Endodermal cell (in vitro differentiated cells): Measurements from ENCODE around the gene NRDC. TPM values are rescaled to one million over a fixed set of nuclear protein-coding genes. Genes with fewer than 3 reads are reported as not detected.

Experiments
- DNase-seq: peaks from one replicate; pipeline ENCODE4 v3.0.0-alpha.2; 2017
- H3K27ac ChIP-seq: 2 replicates; pipeline ENCODE4 v1.5.1; 2013; ENCODE audit warnings: mild to moderate bottlenecking, low read depth, low read length, moderate library complexity
- H3K27me3 ChIP-seq: 2 replicates; pipeline ENCODE4 v1.6.1; 2013; ENCODE audit warnings: mild to moderate bottlenecking, low read length, moderate library complexity; ENCODE audit not compliant: insufficient read depth, control insufficient read depth, poor library complexity, severe bottlenecking
- H3K36me3 ChIP-seq: 2 replicates; pipeline ENCODE4 v1.7.0; 2013; ENCODE audit warnings: mild to moderate bottlenecking, low read length, moderate library complexity; ENCODE audit not compliant: control insufficient read depth, insufficient read depth
- H3K4me1 ChIP-seq: one replicate; pipeline ENCODE4 v1.7.0; 2013; ENCODE audit warnings: low read length; ENCODE audit not compliant: control insufficient read depth, insufficient read depth
- H3K4me3 ChIP-seq: 2 replicates; pipeline ENCODE4 v1.5.1; 2013; ENCODE audit warnings: mild to moderate bottlenecking, low read length, moderate library complexity
- H3K9ac ChIP-seq: 2 replicates; pipeline ENCODE4 v1.6.1; 2013; ENCODE audit warnings: mild to moderate bottlenecking, low read length, moderate library complexity; ENCODE audit not compliant: poor library complexity, severe bottlenecking; ENCODE audit errors: extremely low read depth
- H3K9me3 ChIP-seq: 2 replicates; pipeline ENCODE4 v1.6.1; 2013; ENCODE audit warnings: mild to moderate bottlenecking, low read length, moderate library complexity; ENCODE audit not compliant: control insufficient read depth
- H3K27ac Mint-ChIP-seq: 2 replicates; pipeline ENCODE4 v1.8.0; 2020; ENCODE audit warnings: mixed read lengths
- H3K27me3 Mint-ChIP-seq: 2 replicates; pipeline ENCODE4 v1.8.0; 2021; ENCODE audit warnings: mild to moderate bottlenecking, mixed read lengths; ENCODE audit not compliant: insufficient read depth
- H3K36me3 Mint-ChIP-seq: 2 replicates; pipeline ENCODE4 v1.8.0; 2020; ENCODE audit warnings: low read depth, mixed read lengths
- H3K4me1 Mint-ChIP-seq: 2 replicates; pipeline ENCODE4 v1.8.0; 2020; ENCODE audit warnings: mixed read lengths
- H3K4me3 Mint-ChIP-seq: 2 replicates; pipeline ENCODE4 v1.8.0; 2020; ENCODE audit warnings: mild to moderate bottlenecking, moderate library complexity, mixed read lengths
- H3K9me3 Mint-ChIP-seq: 2 replicates; pipeline ENCODE4 v1.8.0; 2020; ENCODE audit warnings: mild to moderate bottlenecking, mixed read lengths
- WGBS, 2 experiments: methylation state at CpG; one replicate each; pipeline versions ENCODE4 v1.1.5 to v1.1.7; 2013; ENCODE audit warnings: missing lambda C conversion rate in 2 of 2, mixed read lengths in 1 of 2; ENCODE audit not compliant: insufficient coverage in 1 of 2, insufficient read length in 1 of 2; 5-methylcytosine and 5-hydroxymethylcytosine counted together
- total RNA-seq, 2 donors: library from RNA; stranded (reverse); fragmentation: NEBNext Ultra II Directional in 1 of 2; extraction: Animal tissue kit (Norgen Biotek cat#: 25700) in 1 of 2; gene quantifications; 2 replicates in 1 of 2; 3 replicates in 1 of 2; pipeline ENCODE4 v1.2.1, GENCODE V29; 2021
- TF ChIP-seq, protein P1 (sequence below): fragments of 200-600 bp; sonication (generic); conservative IDR thresholded peaks from 2 replicates; pipeline ENCODE4 v1.5.0; 2021; ENCODE audit warnings: antibody characterized with exemption, mild to moderate bottlenecking

Gene NRDC
- total RNA-seq, 2 donors from 2014 or later = 160 to 202 TPM

DNA sequence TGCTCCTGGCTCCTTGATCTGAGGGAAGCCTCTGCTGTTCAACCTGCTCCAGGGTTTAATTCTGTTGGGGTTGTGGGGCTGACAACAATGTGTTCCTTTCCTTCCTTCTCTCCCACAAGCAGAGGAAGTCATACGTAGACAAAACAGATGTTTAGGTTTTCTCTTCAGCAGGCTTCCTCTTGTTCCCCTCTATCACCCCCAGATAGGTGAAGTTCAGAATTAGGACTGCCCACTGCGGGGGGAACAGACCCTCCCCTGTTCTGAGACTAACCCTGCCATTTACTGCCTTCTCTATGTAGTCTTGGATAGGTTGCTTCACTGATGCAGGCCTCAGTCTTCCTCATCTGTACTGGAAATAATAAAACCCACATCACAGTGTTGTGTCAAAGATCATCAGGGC, 30.0 kb upstream of the NRDC start:
- Mint-ChIP-seq H3K27me3 (no peaks in the 10 kb centered on the region), H3K9me3 (peaks cover 12% of the 10 kb centered on the region), H3K4me3 (no peak overlapping the region), H3K4me1 (peaks cover 18% of the 10 kb centered on the region), H3K36me3 (peaks cover 29% of the 10 kb centered on the region), H3K27ac (no peak overlapping the region)
- WGBS, 2 experiments = 89 to 100% methylated on average over 1 to 2 of the region's 2 CpGs
- H3K27ac ChIP-seq = no peak overlapping the region
- TF ChIP-seq, protein P1, sequence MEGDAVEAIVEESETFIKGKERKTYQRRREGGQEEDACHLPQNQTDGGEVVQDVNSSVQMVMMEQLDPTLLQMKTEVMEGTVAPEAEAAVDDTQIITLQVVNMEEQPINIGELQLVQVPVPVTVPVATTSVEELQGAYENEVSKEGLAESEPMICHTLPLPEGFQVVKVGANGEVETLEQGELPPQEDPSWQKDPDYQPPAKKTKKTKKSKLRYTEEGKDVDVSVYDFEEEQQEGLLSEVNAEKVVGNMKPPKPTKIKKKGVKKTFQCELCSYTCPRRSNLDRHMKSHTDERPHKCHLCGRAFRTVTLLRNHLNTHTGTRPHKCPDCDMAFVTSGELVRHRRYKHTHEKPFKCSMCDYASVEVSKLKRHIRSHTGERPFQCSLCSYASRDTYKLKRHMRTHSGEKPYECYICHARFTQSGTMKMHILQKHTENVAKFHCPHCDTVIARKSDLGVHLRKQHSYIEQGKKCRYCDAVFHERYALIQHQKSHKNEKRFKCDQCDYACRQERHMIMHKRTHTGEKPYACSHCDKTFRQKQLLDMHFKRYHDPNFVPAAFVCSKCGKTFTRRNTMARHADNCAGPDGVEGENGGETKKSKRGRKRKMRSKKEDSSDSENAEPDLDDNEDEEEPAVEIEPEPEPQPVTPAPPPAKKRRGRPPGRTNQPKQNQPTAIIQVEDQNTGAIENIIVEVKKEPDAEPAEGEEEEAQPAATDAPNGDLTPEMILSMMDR = no peak
- H3K36me3 ChIP-seq = no peaks in the 10 kb centered on the region
- no peaks in the 10 kb centered on the region for H3K4me1 ChIP-seq
- no peaks in the 10 kb centered on the region for H3K9me3 ChIP-seq
- DNase-seq = no peak
- no peak overlapping the region for H3K9ac ChIP-seq
- no peaks in the 10 kb centered on the region for H3K27me3 ChIP-seq
- no peak overlapping the region for H3K4me3 ChIP-seq

DNA sequence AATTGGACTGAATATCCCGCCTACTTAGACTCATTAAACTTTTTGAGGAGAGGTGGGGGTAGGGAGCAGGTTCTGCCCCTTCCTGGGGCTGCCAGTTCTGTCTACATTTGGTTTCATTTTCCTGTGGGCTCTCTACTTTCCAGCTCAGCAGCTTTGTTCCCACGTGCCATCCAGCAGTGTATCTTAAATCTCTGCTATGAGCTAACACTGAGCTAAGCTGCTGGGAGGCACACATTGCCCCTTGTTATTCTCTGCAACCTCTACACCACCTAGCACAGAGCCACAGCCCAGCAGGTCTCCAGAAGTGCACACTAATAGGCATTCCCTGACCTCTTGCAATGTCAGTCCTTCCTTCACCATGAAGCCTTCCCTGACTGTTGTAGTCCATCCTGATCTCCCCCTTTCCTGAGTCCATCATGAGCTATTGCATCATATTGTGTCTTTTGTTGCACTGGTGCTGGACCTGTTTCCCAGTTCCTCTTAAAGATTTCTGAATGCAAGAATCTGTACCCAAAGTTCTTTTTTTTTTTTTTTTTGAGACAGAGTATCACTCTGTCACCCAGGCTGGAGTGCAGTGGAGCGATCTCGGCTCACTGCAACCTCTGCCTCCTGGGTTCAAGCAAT, 28.7 kb upstream of the NRDC start:
- Histone ChIP-seq H3K4me1 (no peaks in the 10 kb centered on the region), H3K9me3 (no peaks in the 10 kb centered on the region), H3K36me3 (no peaks in the 10 kb centered on the region), H3K27me3 (no peaks in the 10 kb centered on the region), H3K9ac (no peak overlapping the region), H3K27ac (no peak overlapping the region), H3K4me3 (no peak overlapping the region)
- H3K4me3 Mint-ChIP-seq = no peak overlapping the region
- H3K9me3 Mint-ChIP-seq = peaks cover 12% of the 10 kb centered on the region
- 87 to 100% methylated on average over 1 to 4 of the region's 4 CpGs for WGBS, 2 experiments
- DNase-seq = no peak
- no peaks in the 10 kb centered on the region for H3K27me3 Mint-ChIP-seq
- TF ChIP-seq, protein P1 = no peak
- peaks cover 18% of the 10 kb centered on the region for H3K4me1 Mint-ChIP-seq
- no peak overlapping the region for H3K27ac Mint-ChIP-seq
- peaks cover 22% of the 10 kb centered on the region for H3K36me3 Mint-ChIP-seq

DNA sequence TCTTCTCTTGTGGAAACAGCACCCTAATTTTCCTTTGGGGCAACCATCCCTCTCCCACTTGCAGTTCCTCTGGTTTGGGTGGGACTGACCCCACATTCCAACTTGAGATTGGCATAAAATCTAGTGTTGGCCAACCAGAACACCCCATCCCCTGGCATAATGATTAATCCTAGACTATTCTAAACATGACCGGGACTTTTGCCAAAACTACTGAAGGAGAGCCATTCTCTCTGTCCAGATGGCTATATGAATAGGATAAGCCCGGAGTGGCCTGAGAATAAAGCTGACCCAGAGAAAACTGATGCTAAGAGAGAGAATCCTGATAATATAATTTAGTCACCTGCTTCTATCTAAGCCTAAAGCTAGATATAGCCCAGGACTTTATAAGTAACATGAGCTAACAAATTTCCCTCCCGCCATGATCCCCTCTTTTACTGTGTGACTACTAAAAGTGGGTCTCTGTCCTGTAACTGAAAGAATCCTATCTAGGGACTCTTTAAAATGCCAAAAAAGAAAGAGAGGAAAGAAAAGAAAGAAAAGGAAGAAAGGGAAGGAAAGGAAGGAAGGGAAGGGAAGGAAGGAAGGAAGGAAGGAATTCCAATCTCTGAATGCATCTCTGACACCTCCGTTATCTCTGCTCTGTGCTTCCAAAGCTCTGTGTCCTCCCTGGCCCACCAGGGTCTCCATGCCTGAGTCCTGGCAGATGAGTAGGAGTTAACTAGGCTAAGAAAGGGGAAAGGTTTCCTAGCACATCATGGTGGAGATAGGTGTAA, 28.0 kb upstream of the NRDC start:
- peaks cover 22% of the 10 kb centered on the region for H3K36me3 Mint-ChIP-seq
- H3K4me1 ChIP-seq = no peaks in the 10 kb centered on the region
- H3K4me3 ChIP-seq = no peak overlapping the region
- H3K4me1 Mint-ChIP-seq = peaks cover 18% of the 10 kb centered on the region
- no peaks in the 10 kb centered on the region for H3K27me3 ChIP-seq
- no peaks in the 10 kb centered on the region for H3K9me3 ChIP-seq
- H3K36me3 ChIP-seq = no peaks in the 10 kb centered on the region
- no peak overlapping the region for H3K27ac Mint-ChIP-seq
- TF ChIP-seq, protein P1 = no peak
- WGBS, 2 experiments = 69 to 91% methylated on average over 2 to 4 of the region's 4 CpGs
- H3K27ac ChIP-seq = no peak overlapping the region
- no peaks in the 10 kb centered on the region for H3K27me3 Mint-ChIP-seq
- H3K9me3 Mint-ChIP-seq = peaks cover 12% of the 10 kb centered on the region
- DNase-seq = no peak
- no peak overlapping the region for H3K9ac ChIP-seq
- H3K4me3 Mint-ChIP-seq = no peak overlapping the region
